ENCODE measurements around the gene RNF10.

- TF ChIP-seq CTCF (conservative IDR thresholded peaks at IDR 0.05; ENCODE audit: low read depth, low read length), result no peak
- no peak for TF ChIP-seq EZH2 (IDR thresholded peaks at IDR 0.05; ENCODE audit: low read length, unreplicated experiment)
- no peak for TF ChIP-seq EZH2phosphoT487 (IDR thresholded peaks at IDR 0.05; ENCODE audit: borderline replicate concordance, low read length)
These were observed 38.3 kb upstream of the RNF10 start, which contains the start of gene DYNLL1 for GRCh38 chr12:120495731-120496412.
